ENCODE measurements around the gene LAMTOR3. TPM values are rescaled to one million over a fixed set of nuclear protein-coding genes. Genes with fewer than 3 reads are reported as not detected.

Gene LAMTOR3
- polyA plus RNA-seq, 1 of the 3 experiments (the other 2 are of a cell fraction): 20.8 TPM

GRCh38 chr4:99853999-99854398, 40.2 kb downstream of the LAMTOR3 start (continued):
- TF ChIP-seq EP300 (IDR thresholded peaks at IDR 0.05; ENCODE audit: borderline replicate concordance in 1 of 2, low read depth in 1 of 2, low read length in 1 of 2) (no peak), RCOR1 (IDR thresholded peaks at IDR 0.05; ENCODE audit: low read length) (no peak), PBX3 (IDR thresholded peaks at IDR 0.05) (no peak), GABPA (IDR thresholded peaks at IDR 0.05; ENCODE audit: low read depth) (no peak), MAX (IDR thresholded peaks at IDR 0.05; ENCODE audit: low read depth) (no peak), TEAD4 (IDR thresholded peaks at IDR 0.05; ENCODE audit: borderline replicate concordance, insufficient read depth) (no peak), USF2 (IDR thresholded peaks at IDR 0.05; ENCODE audit: borderline replicate concordance, low read depth, low read length) (no peak), SMC3 (IDR thresholded peaks at IDR 0.05; ENCODE audit: low read depth, low read length) (no peak), IRF3 (IDR thresholded peaks at IDR 0.05; ENCODE audit: low read depth, low read length) (no peak)

GRCh38 chr4:99853190-99853589, 41.0 kb downstream of the LAMTOR3 start:
- Histone ChIP-seq H3K4me2 (no peak overlapping the region), H3K9me2 (no peaks in the 10 kb centered on the region), H3K36me3 (replicated peaks in 1 of 2; ENCODE audit: control insufficient read depth in 1 of 2, insufficient read depth in 2 of 2, low read length in 1 of 2) (no peaks in the 10 kb centered on the region), H3K4me3 (ENCODE audit: low read depth in 2 of 2, low read length in 1 of 2) (no peak overlapping the region), H4K20me1 (ENCODE audit: insufficient read depth) (no peaks in the 10 kb centered on the region), H3K9ac (no peak overlapping the region), H3K79me2 (ENCODE audit: insufficient read depth) (no peaks in the 10 kb centered on the region), H3K4me1 (ENCODE audit: control insufficient read depth in 1 of 2, insufficient read depth in 2 of 2, low read depth in 1 of 2, low read length in 1 of 2) (peaks cover 0 to 3% of the 10 kb centered on the region in 2 experiments; a peak in 1 of 4 replicates), H3K9me3 (no peaks in the 10 kb centered on the region), H3K27me3 (ENCODE audit: insufficient read depth) (no peaks in the 10 kb centered on the region), H3F3A (replicated peaks; ENCODE audit: insufficient read depth) (no peaks in the 10 kb centered on the region), H3K27ac (ENCODE audit: low read depth in 2 of 2, low read length in 1 of 2) (no peak overlapping the region), H2AFZ (ENCODE audit: low read depth) (no peak overlapping the region)
- TF ChIP-seq IRF3 (IDR thresholded peaks at IDR 0.05; ENCODE audit: low read depth, low read length) (no peak), PBX3 (IDR thresholded peaks at IDR 0.05) (peak; percentile 56)
- POLR2A ChIA-PET: no interaction called here
- WGBS (ENCODE audit: low lambda C conversion rate): 55% methylated on average over 3 of the region's 3 CpGs
- CTCF ChIA-PET: no interaction called here
- no peak for DNase-seq

Measured in SK-N-SH (cell line).